SK-N-SH treated with all-trans-retinoic acid at 6 μM for 48 hours (cell line): Measurements from ENCODE around the gene FNDC3A.

ENCODE experiments used
- ATAC-seq: fragments of 200-7000 bp; cut with Tn5 transposase; 3 replicates; pipeline ENCODE4 v1.9.1; 2020; ENCODE audit warnings: mild to moderate bottlenecking, moderate library complexity
- ARNTL ChIP-seq: fragments of 450-650 bp; formaldehyde crosslinking; IDR thresholded peaks from 2 replicates; pipeline ENCODE4 v1.5.0; 2020; ENCODE audit warnings: low read depth, mild to moderate bottlenecking, moderate library complexity, borderline replicate concordance
- BACH2 ChIP-seq: fragments of 250-450 bp; sonication (Bioruptor Pico); IDR thresholded peaks from 2 replicates; pipeline ENCODE4 v1.9.0; 2021; ENCODE audit warnings: mild to moderate bottlenecking, borderline replicate concordance
- CREB5 ChIP-seq: fragments of 250-450 bp; sonication (Bioruptor Pico); IDR thresholded peaks from 2 replicates; pipeline ENCODE4 v1.5.1; 2020; ENCODE audit warnings: low read depth, mild to moderate bottlenecking, moderate library complexity
- CSDC2 ChIP-seq: fragments of 250-450 bp; sonication (Bioruptor Pico); IDR thresholded peaks from 2 replicates; pipeline ENCODE4 v1.5.0; 2020; ENCODE audit warnings: mild to moderate bottlenecking, moderate library complexity
- CSRNP3 ChIP-seq: fragments of 250-450 bp; sonication (Bioruptor Pico); IDR thresholded peaks from 2 replicates; pipeline ENCODE4 v1.5.1; 2021; ENCODE audit warnings: mild to moderate bottlenecking, moderate library complexity
- ESRRG ChIP-seq: fragments of 250-450 bp; sonication (Bioruptor Pico); IDR thresholded peaks from 2 replicates; pipeline ENCODE4 v1.6.1; 2021; ENCODE audit warnings: mild to moderate bottlenecking
- GLIS3 ChIP-seq: fragments of 250-450 bp; sonication (Bioruptor Pico); IDR thresholded peaks from 2 replicates; pipeline ENCODE4 v1.5.0; 2020; ENCODE audit warnings: mild to moderate bottlenecking, moderate library complexity
- ISL1 ChIP-seq: fragments of 250-450 bp; sonication (Bioruptor Pico); IDR thresholded peaks from 2 replicates; pipeline ENCODE4 v2.1.2; 2022; ENCODE audit warnings: mild to moderate bottlenecking, moderate library complexity
- PATZ1 ChIP-seq: fragments of 250-450 bp; sonication (Bioruptor Pico); IDR thresholded peaks from 2 replicates; pipeline ENCODE4 v1.8.0; 2020; ENCODE audit warnings: mild to moderate bottlenecking, moderate library complexity, borderline replicate concordance
- POU6F1 ChIP-seq: fragments of 250-450 bp; sonication (Bioruptor Pico); IDR thresholded peaks from 2 replicates; pipeline ENCODE4 v1.8.0; 2021; ENCODE audit warnings: low read depth, mild to moderate bottlenecking, moderate library complexity, borderline replicate concordance
- PPARA ChIP-seq: fragments of 250-450 bp; sonication (Bioruptor Pico); IDR thresholded peaks from 2 replicates; pipeline ENCODE4 v1.5.0; 2020; ENCODE audit warnings: mild to moderate bottlenecking, borderline replicate concordance
- RARB ChIP-seq: fragments of 250-450 bp; sonication (Bioruptor Pico); IDR thresholded peaks from 2 replicates; pipeline ENCODE4 v1.8.0; 2021; ENCODE audit warnings: mild to moderate bottlenecking, moderate library complexity
- SNAI2 ChIP-seq: fragments of 250-450 bp; sonication (Bioruptor Pico); IDR thresholded peaks from 2 replicates; pipeline ENCODE4 v1.5.0; 2020; ENCODE audit warnings: mild to moderate bottlenecking, moderate library complexity
- TCF4 ChIP-seq: fragments of 250-450 bp; sonication (Bioruptor Pico); IDR thresholded peaks from 2 replicates; pipeline ENCODE4 v1.8.0; 2021; ENCODE audit warnings: mild to moderate bottlenecking, moderate library complexity, borderline replicate concordance
- TSHZ2 ChIP-seq: fragments of 250-450 bp; sonication (Bioruptor Pico); IDR thresholded peaks from 2 replicates; pipeline ENCODE4 v1.5.0; 2020; ENCODE audit warnings: mild to moderate bottlenecking, moderate library complexity
- ZFP3 ChIP-seq: fragments of 250-450 bp; sonication (Bioruptor Pico); IDR thresholded peaks from 2 replicates; pipeline ENCODE4 v1.5.0; 2020; ENCODE audit warnings: mild to moderate bottlenecking, moderate library complexity
- ZFP30 ChIP-seq: fragments of 450-650 bp; formaldehyde crosslinking; IDR thresholded peaks from 2 replicates; pipeline ENCODE4 v1.5.0; 2022; ENCODE audit warnings: mild to moderate bottlenecking, moderate library complexity
- ZNF565 ChIP-seq: fragments of 450-650 bp; formaldehyde crosslinking; conservative IDR thresholded peaks from 2 replicates; pipeline ENCODE4 v1.5.0; 2020; ENCODE audit warnings: low read depth, mild to moderate bottlenecking, moderate library complexity
- ZNF70 ChIP-seq: fragments of 450-650 bp; formaldehyde crosslinking; IDR thresholded peaks from 2 replicates; pipeline ENCODE4 v1.5.0; 2020; ENCODE audit warnings: mild to moderate bottlenecking, moderate library complexity
- ZNF8 ChIP-seq: fragments of 450-650 bp; formaldehyde crosslinking; IDR thresholded peaks from 2 replicates; pipeline ENCODE4 v1.5.0; 2020; ENCODE audit warnings: mild to moderate bottlenecking, moderate library complexity

Gene FNDC3A

GRCh38 chr13:48975856-48976575 lies at the start of gene FNDC3A:
FNDC3A (plus strand) TSS chr13:48975912; CDS start chr13:49006191, 30,279 bp downstream.
- ATAC-seq, result peak; percentile 88
- TF ChIP-seq TCF4 (CRISPR knock-in tag), result no peak
- peak; percentile 71; the same call in 1 of the 2 replicates for TF ChIP-seq PATZ1
- no peak for TF ChIP-seq SNAI2 (CRISPR knock-in tag)

- ATAC-seq, result no peak
- TF ChIP-seq PPARA (CRISPR knock-in tag) (no peak), SNAI2 (CRISPR knock-in tag) (no peak), POU6F1 (CRISPR knock-in tag) (no peak), RARB (CRISPR knock-in tag) (no peak), ZNF70 (CRISPR knock-in tag) (no peak), ZNF565 (no peak), ESRRG (CRISPR knock-in tag) (no peak), CREB5 (no peak), GLIS3 (no peak), CSDC2 (CRISPR knock-in tag) (no peak), PATZ1 (no peak), CSRNP3 (no peak), BACH2 (CRISPR knock-in tag) (no peak), ZFP3 (CRISPR knock-in tag) (no peak), ZFP30 (no peak), TSHZ2 (no peak), ZNF8 (no peak), TCF4 (CRISPR knock-in tag) (no peak), ISL1 (CRISPR knock-in tag) (no peak), ARNTL (no peak)
Measured at GRCh38 chr13:48928757-48929430, 46.8 kb upstream of the FNDC3A start.
